A549 (cell line): ENCODE results near the gene POMT1. TPM values are rescaled to one million over a fixed set of nuclear protein-coding genes. Genes with fewer than 3 reads are reported as not detected.

Source experiments
- ATAC-seq, 2 experiments: fragments of 200-7000 bp in 1 of 2; fragments of >200 bp in 1 of 2; cut with Nextera tagmentation in 1 of 2; cut with Tn5 transposase in 1 of 2; 3 replicates each; pipeline versions ENCODE4 v1.8.0 to v1.9.1; 2018 to 2020; ENCODE audit warnings: mild to moderate bottlenecking in 1 of 2, moderate library complexity in 1 of 2
- CTCF ChIA-PET: fragments of 300-600 bp; sonication (Branson Sonifier 250); formaldehyde crosslinking; extraction: SDS; loops from one replicate; lab custom pipeline; 2021; ENCODE audit warnings: antibody characterized with exemption, inconsistent platforms; lab: Yijun Ruan, JAX
- POLR2A ChIA-PET: fragments of 350-600 bp; formaldehyde crosslinking; extraction: SDS; loops from one replicate; lab custom pipeline; 2021; ENCODE audit warnings: antibody characterized with exemption, inconsistent platforms; lab: Yijun Ruan, JAX
- DNase-seq, 2 experiments: peaks; one replicate each; pipeline versions ENCODE4 v3.0.0 to v3.0.0-alpha.2; 2011 to 2016; ENCODE audit warnings: low read depth in 1 of 2, low spot score in 1 of 2
- FAIRE-seq: peaks from 2 replicates; lab custom pipeline; 2011; peaks lifted over from hg19 to GRCh38; lab: Jason Lieb, UNC
- H3K27ac ChIP-seq, 2 experiments: fragments of >200 bp; sonication (Bioruptor Twin); formaldehyde crosslinking; 3 replicates each; pipeline ENCODE4 v1.5.1; 2016 to 2017
- H3K4me1 ChIP-seq: fragments of >200 bp; sonication (Bioruptor Twin); formaldehyde crosslinking; 3 replicates; pipeline ENCODE4 v1.6.1; 2016
- H3K4me2 ChIP-seq: fragments of >200 bp; sonication (Bioruptor Twin); formaldehyde crosslinking; 3 replicates; pipeline ENCODE4 v1.6.1; 2016
- H3K4me3 ChIP-seq: fragments of >200 bp; sonication (Bioruptor Twin); formaldehyde crosslinking; 3 replicates; pipeline ENCODE4 v1.5.1; 2016
- H3K9me3 ChIP-seq: fragments of >200 bp; sonication (Bioruptor Twin); formaldehyde crosslinking; 3 replicates; pipeline ENCODE4 v1.6.1; 2016
- BHLHE40 ChIP-seq: IDR thresholded peaks from 2 replicates; pipeline ENCODE4 v1.6.1; 2012; ENCODE audit warnings: low read depth, low read length, inconsistent platforms
- CBX2 ChIP-seq: fragments of 200-600 bp; sonication (generic); IDR thresholded peaks from 2 replicates; pipeline ENCODE4 v1.6.1; 2016; ENCODE audit warnings: low read depth, mild to moderate bottlenecking, borderline replicate concordance
- CBX8 ChIP-seq: fragments of 200-600 bp; sonication (generic); IDR thresholded peaks from 2 replicates; pipeline ENCODE4 v1.6.1; 2016
- FOSB ChIP-seq: fragments of 250-450 bp; sonication (Bioruptor Pico); IDR thresholded peaks from 2 replicates; pipeline ENCODE4 v1.5.0; 2020; ENCODE audit warnings: mild to moderate bottlenecking, moderate library complexity
- GATA3 ChIP-seq: IDR thresholded peaks from 2 replicates; pipeline ENCODE4 v1.6.1; 2012; ENCODE audit warnings: borderline replicate concordance
- HEYL ChIP-seq: fragments of 250-450 bp; sonication (Bioruptor Pico); IDR thresholded peaks from 2 replicates; pipeline ENCODE4 v1.8.0; 2021; ENCODE audit warnings: mild to moderate bottlenecking, moderate library complexity
- HOXB5 ChIP-seq: fragments of 250-450 bp; sonication (Bioruptor Pico); IDR thresholded peaks from 2 replicates; pipeline ENCODE4 v1.5.0; 2020; ENCODE audit warnings: mild to moderate bottlenecking, moderate library complexity
- MAZ ChIP-seq: fragments of 150-350 bp; IDR thresholded peaks from 2 replicates; pipeline ENCODE4 v1.6.1; 2014; ENCODE audit warnings: antibody characterized with exemption, low read depth, low read length, borderline replicate concordance
- NFE2L2 ChIP-seq: fragments of 150-350 bp; conservative IDR thresholded peaks from 2 replicates; pipeline ENCODE4 v1.6.1; 2014; ENCODE audit warnings: low read length
- NR3C1 ChIP-seq: fragments of >200 bp; sonication (Bioruptor Twin); formaldehyde crosslinking; IDR thresholded peaks from 3 replicates; pipeline ENCODE4 v1.6.1; 2017
- POLR2A ChIP-seq: IDR thresholded peaks from 2 replicates; pipeline ENCODE4 v1.6.1; 2012; ENCODE audit warnings: mild to moderate bottlenecking, low read length
- RAD21 ChIP-seq, 2 experiments: fragments of >200 bp in 1 of 2; sonication (Bioruptor Twin) in 1 of 2; formaldehyde crosslinking in 1 of 2; IDR thresholded peaks in 1 of 2; conservative IDR thresholded peaks in 1 of 2; 2 replicates in 1 of 2; 3 replicates in 1 of 2; pipeline ENCODE4 v1.6.1; 2012 to 2018; ENCODE audit warnings: inconsistent platforms in 1 of 2
- RARB ChIP-seq: fragments of 250-450 bp; sonication (Bioruptor Pico); IDR thresholded peaks from 2 replicates; pipeline ENCODE4 v1.8.0; 2021; ENCODE audit warnings: mild to moderate bottlenecking, moderate library complexity
- RFX5 ChIP-seq: fragments of 450-650 bp; IDR thresholded peaks from 2 replicates; pipeline ENCODE4 v1.7.1; 2014; ENCODE audit warnings: antibody characterized with exemption, mild to moderate bottlenecking, moderate library complexity
- SMC3 ChIP-seq: fragments of >200 bp; sonication (Bioruptor Twin); formaldehyde crosslinking; IDR thresholded peaks from 3 replicates; pipeline ENCODE4 v1.6.1; 2018; ENCODE audit warnings: inconsistent platforms
- SREBF2 ChIP-seq: fragments of 450-650 bp; IDR thresholded peaks from 2 replicates; pipeline ENCODE4 v1.6.1; 2014; ENCODE audit warnings: mild to moderate bottlenecking, moderate library complexity
- TP53 ChIP-seq: fragments of 250-450 bp; sonication (Bioruptor Pico); IDR thresholded peaks from 2 replicates; pipeline ENCODE4 v1.5.0; 2021; ENCODE audit warnings: mild to moderate bottlenecking, moderate library complexity
- WGBS: methylation state at CpG from one replicate; pipeline ENCODE4 v1.1.6; 2017; ENCODE audit errors: missing lambda C conversion rate; 5-methylcytosine and 5-hydroxymethylcytosine counted together
- polyA plus RNA-seq, 4 experiments: library from polyadenylated mRNA; depleted of rRNA in 3 of 4; stranded (reverse); fragments of >200 nt; fragmentation: RNase III in 1 of 4; extraction: RNeasy Plus Mini Kit Qiagen cat#74134 plus additional on column Dnase treatment in 1 of 4; gene quantifications; 2 replicates in 3 of 4; 3 replicates in 1 of 4; pipeline ENCODE4 v1.2.3, GENCODE V29; 2011 to 2017
- TF ChIP-seq, protein P1 (sequence below): fragments of 450-650 bp; IDR thresholded peaks from 2 replicates; pipeline ENCODE4 v1.6.1; 2014; ENCODE audit warnings: antibody characterized with exemption
- TF ChIP-seq, protein P2 (sequence below): fragments of 200-600 bp; sonication (generic); IDR thresholded peaks from 2 replicates; pipeline ENCODE4 v1.6.1; 2016; ENCODE audit warnings: antibody characterized with exemption, mild to moderate bottlenecking, moderate library complexity
- TF ChIP-seq, protein P3 (sequence below): IDR thresholded peaks from 2 replicates; pipeline ENCODE4 v1.6.1; 2012

POMT1 gene
- polyA plus RNA-seq, 2 of the 4 experiments (the other 2 are of a cell fraction) = 16.5 to 17.7 TPM

DNA sequence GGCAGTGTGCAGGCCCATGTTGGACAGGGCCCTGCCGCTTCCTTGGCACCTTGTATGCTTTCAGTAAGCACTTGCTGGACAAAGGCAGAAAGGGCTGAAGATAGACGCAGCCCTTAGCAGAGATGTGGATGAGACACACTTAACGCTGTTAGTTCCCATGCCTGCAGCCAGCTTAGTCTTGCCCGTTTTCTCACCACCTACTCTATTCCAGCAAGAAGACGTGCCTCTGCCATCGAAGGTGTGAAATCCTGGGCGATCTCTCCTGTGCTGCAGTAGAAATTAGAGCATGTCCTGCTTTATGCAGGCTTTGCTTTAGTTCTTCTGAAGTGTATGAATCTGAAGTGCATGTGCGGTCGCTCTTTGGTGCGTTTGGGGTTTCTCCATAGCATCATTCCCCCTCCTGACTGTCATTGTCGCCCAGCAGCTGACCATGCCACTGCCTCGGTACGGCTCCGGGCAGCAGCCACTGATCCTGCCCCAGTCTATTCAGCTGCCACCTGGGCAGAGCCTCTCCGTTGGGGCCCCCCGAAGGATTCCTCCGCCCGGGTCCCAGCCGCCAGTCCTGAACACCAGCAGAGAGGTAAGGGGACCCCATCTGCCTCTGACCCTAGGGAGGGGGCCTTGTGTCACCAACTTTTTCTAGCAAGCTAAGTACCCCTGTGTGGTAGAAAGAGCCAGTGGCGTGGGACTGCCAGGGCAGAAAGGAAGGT, 11.6 kb upstream of the POMT1 start:
- Histone ChIP-seq H3K4me1 (no peaks in the 10 kb centered on the region), H3K4me2 (no peak overlapping the region), H3K4me3 (no peak overlapping the region), H3K9me3 (no peaks in the 10 kb centered on the region), H3K27ac (no peak overlapping the region)
- no peak for FAIRE-seq
- no peak for DNase-seq
- ChIA-PET CTCF (interaction anchor here (1.1 to 5.8 kb wide), 7 partner anchors 11 to 249 kb away, joined by 3 to 35 read pairs (median 4); no protein-coding TSS in a partner anchor), POLR2A (no interaction called here)
- 96% methylated on average over 20 of the region's 20 CpGs for WGBS
- TF ChIP-seq, protein P1, sequence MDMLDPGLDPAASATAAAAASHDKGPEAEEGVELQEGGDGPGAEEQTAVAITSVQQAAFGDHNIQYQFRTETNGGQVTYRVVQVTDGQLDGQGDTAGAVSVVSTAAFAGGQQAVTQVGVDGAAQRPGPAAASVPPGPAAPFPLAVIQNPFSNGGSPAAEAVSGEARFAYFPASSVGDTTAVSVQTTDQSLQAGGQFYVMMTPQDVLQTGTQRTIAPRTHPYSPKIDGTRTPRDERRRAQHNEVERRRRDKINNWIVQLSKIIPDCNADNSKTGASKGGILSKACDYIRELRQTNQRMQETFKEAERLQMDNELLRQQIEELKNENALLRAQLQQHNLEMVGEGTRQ = no peak
- TF ChIP-seq NR3C1 = no peak
- no peak for TF ChIP-seq TP53
- TF ChIP-seq HOXB5 (CRISPR knock-in tag) = no peak
- no peak for TF ChIP-seq FOSB (CRISPR knock-in tag)
- ATAC-seq = no peak

DNA sequence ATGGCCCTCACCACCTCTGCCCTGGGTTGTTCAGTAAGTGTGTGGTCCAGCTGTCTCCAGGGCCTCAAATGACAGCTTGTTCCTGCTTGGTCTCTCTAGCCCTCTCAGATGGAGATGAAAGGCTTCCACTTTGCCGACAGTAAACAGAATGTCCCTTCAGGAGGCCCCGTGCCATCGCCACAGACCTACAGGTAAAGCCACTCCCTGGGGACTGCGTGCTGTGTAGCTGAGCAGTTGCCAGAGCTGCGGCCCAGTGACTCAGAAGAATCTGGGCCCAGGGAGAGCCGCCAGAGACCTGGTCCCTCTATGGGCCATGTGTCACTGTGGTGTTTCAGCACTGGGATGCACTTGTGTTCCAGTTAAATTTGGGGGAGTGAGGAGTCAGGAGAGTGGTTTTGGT, 10.6 kb upstream of the POMT1 start:
- no peak overlapping the region for H3K4me3 ChIP-seq
- ATAC-seq (no peak), DNase-seq (no peak)
- CTCF ChIA-PET = interaction anchor here (1.1 to 5.8 kb wide), 5 partner anchors 12 to 249 kb away, joined by 3 to 35 read pairs (median 5); no protein-coding TSS in a partner anchor
- WGBS = 95% methylated on average over 6 of the region's 6 CpGs
- no peak for TF ChIP-seq RARB (CRISPR knock-in tag)
- TF ChIP-seq POLR2A = no peak
- TF ChIP-seq, protein P2, sequence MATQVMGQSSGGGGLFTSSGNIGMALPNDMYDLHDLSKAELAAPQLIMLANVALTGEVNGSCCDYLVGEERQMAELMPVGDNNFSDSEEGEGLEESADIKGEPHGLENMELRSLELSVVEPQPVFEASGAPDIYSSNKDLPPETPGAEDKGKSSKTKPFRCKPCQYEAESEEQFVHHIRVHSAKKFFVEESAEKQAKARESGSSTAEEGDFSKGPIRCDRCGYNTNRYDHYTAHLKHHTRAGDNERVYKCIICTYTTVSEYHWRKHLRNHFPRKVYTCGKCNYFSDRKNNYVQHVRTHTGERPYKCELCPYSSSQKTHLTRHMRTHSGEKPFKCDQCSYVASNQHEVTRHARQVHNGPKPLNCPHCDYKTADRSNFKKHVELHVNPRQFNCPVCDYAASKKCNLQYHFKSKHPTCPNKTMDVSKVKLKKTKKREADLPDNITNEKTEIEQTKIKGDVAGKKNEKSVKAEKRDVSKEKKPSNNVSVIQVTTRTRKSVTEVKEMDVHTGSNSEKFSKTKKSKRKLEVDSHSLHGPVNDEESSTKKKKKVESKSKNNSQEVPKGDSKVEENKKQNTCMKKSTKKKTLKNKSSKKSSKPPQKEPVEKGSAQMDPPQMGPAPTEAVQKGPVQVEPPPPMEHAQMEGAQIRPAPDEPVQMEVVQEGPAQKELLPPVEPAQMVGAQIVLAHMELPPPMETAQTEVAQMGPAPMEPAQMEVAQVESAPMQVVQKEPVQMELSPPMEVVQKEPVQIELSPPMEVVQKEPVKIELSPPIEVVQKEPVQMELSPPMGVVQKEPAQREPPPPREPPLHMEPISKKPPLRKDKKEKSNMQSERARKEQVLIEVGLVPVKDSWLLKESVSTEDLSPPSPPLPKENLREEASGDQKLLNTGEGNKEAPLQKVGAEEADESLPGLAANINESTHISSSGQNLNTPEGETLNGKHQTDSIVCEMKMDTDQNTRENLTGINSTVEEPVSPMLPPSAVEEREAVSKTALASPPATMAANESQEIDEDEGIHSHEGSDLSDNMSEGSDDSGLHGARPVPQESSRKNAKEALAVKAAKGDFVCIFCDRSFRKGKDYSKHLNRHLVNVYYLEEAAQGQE = no peak
- TF ChIP-seq NR3C1 = no peak
- TF ChIP-seq GATA3 = no peak
- no peak for TF ChIP-seq CBX8
- TF ChIP-seq, protein P3, sequence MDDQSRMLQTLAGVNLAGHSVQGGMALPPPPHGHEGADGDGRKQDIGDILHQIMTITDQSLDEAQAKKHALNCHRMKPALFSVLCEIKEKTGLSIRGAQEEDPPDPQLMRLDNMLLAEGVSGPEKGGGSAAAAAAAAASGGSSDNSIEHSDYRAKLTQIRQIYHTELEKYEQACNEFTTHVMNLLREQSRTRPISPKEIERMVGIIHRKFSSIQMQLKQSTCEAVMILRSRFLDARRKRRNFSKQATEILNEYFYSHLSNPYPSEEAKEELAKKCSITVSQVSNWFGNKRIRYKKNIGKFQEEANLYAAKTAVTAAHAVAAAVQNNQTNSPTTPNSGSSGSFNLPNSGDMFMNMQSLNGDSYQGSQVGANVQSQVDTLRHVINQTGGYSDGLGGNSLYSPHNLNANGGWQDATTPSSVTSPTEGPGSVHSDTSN = no peak
- TF ChIP-seq, all 56 proteins: peak for 0
- POLR2A ChIA-PET = no interaction called here
- no peaks in the 10 kb centered on the region for H3K4me1 ChIP-seq
- no peak for FAIRE-seq
- H3K27ac ChIP-seq = no peak overlapping the region
- H3K4me2 ChIP-seq = no peak overlapping the region
- H3K9me3 ChIP-seq = no peaks in the 10 kb centered on the region

DNA sequence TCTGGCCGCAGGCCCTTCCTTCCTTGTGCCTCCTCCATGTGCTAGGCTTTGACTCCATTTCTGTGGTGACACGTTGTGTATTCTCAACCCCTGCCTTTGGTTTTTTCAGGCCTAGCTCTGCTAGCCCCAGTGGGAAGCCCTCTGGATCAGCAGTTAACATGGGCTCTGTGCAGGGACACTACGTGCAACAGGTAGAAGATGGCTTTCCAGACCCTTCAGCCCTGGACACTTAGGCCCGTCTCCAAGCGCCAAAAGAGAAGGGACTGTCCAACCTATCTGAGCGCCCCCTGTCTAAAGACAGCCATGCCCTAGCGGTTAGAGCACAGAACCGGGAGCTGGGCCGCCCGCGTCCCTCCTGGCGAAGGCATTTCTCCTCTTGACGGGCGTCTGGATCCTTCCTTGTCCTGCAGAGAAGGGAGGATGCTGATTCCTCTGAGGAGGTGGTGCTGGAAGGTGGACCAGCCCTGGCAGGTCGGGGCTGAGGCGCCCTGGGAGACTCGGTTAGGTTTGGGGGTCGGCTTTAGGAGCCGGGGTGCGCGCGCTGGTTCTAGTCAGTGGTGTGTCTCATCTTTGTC, 8.3 kb upstream of the POMT1 start:
- ChIA-PET CTCF (interaction anchor here (0.7 to 1.7 kb wide), 3 partner anchors 9 to 246 kb away, joined by 3 to 4 read pairs (median 4); partner anchors contain the start of gene RAPGEF1), POLR2A (no interaction called here)
- 97% methylated on average over 14 of the region's 22 CpGs for WGBS
- Histone ChIP-seq H3K4me3 (no peak overlapping the region), H3K4me1 (no peaks in the 10 kb centered on the region), H3K27ac (no peak overlapping the region), H3K4me2 (no peak overlapping the region), H3K9me3 (no peaks in the 10 kb centered on the region)
- FAIRE-seq (no peak), DNase-seq (no peak), ATAC-seq (no peak)
- TF ChIP-seq MAZ (no peak), RAD21 (conservative IDR thresholded peaks at IDR 0.05 in 1 of 2, IDR thresholded peaks at IDR 0.05 in 1 of 2) (no peak), BHLHE40 (no peak), NFE2L2 (no peak), HEYL (CRISPR knock-in tag) (no peak), CBX2 (no peak), SMC3 (no peak), RFX5 (no peak), SREBF2 (no peak)
- TF ChIP-seq, protein P3 = no peak
